Nephron progenitor cell (in vitro differentiated cells): ENCODE results near the gene APOB.
A peak's percentile ranks its signal among the peaks of the same experiment; 100 is the strongest.

Experiments used
- DNase-seq: peaks from one replicate; pipeline ENCODE4 v3.0.0; 2021
- H3K27ac Mint-ChIP-seq: 2 replicates; pipeline ENCODE4 v1.8.0; 2021; ENCODE audit warnings: mild to moderate bottlenecking, moderate library complexity, mixed read lengths
- H3K27me3 Mint-ChIP-seq: 2 replicates; pipeline ENCODE4 v1.8.0; 2021; ENCODE audit warnings: mild to moderate bottlenecking, low read depth, mixed read lengths; ENCODE audit not compliant: poor library complexity
- H3K36me3 Mint-ChIP-seq: 2 replicates; pipeline ENCODE4 v1.8.0; 2021; ENCODE audit warnings: low read depth, mixed read lengths
- H3K4me1 Mint-ChIP-seq: 2 replicates; pipeline ENCODE4 v1.8.0; 2021; ENCODE audit warnings: mixed read lengths
- H3K4me3 Mint-ChIP-seq: 2 replicates; pipeline ENCODE4 v1.8.0; 2021; ENCODE audit warnings: mild to moderate bottlenecking, moderate library complexity, mixed read lengths
- H3K9me3 Mint-ChIP-seq: 2 replicates; pipeline ENCODE4 v1.8.0; 2021; ENCODE audit warnings: mild to moderate bottlenecking, moderate library complexity, mixed read lengths
- CTCF ChIP-seq: fragments of 200-600 bp; sonication (generic); IDR thresholded peaks from 2 replicates; pipeline ENCODE4 v1.5.0; 2021; ENCODE audit warnings: antibody characterized with exemption

APOB gene

GRCh38 chr2:21052044-21052443 is 8.2 kb upstream of the APOB start:
- Mint-ChIP-seq H3K27ac (no peak overlapping the region), H3K27me3 (peaks cover 30% of the 10 kb centered on the region), H3K4me1 (peaks cover 17% of the 10 kb centered on the region), H3K36me3 (no peaks in the 10 kb centered on the region), H3K4me3 (no peak overlapping the region), H3K9me3 (no peaks in the 10 kb centered on the region)
- DNase-seq = no peak
- TF ChIP-seq CTCF = no peak

GRCh38 chr2:21050164-21050563 is 6.3 kb upstream of the APOB start:
- H3K4me3 Mint-ChIP-seq = no peak overlapping the region
- H3K27ac Mint-ChIP-seq = no peak overlapping the region
- H3K27me3 Mint-ChIP-seq = peaks cover 48% of the 10 kb centered on the region
- H3K4me1 Mint-ChIP-seq = no peaks in the 10 kb centered on the region
- no peak for TF ChIP-seq CTCF
- no peaks in the 10 kb centered on the region for H3K9me3 Mint-ChIP-seq
- no peaks in the 10 kb centered on the region for H3K36me3 Mint-ChIP-seq
- DNase-seq = no peak

GRCh38 chr2:21047141-21048009 is 3.5 kb upstream of the APOB start:
- no peak for DNase-seq
- TF ChIP-seq CTCF = no peak
- Mint-ChIP-seq H3K27ac (no peak overlapping the region), H3K4me1 (peaks cover 6% of the 10 kb centered on the region), H3K4me3 (no peak overlapping the region), H3K9me3 (no peaks in the 10 kb centered on the region), H3K36me3 (no peaks in the 10 kb centered on the region), H3K27me3 (peaks cover 57% of the 10 kb centered on the region)

- no peak for DNase-seq
- no peak for TF ChIP-seq CTCF
- Mint-ChIP-seq H3K27ac (no peak overlapping the region), H3K4me3 (no peak overlapping the region), H3K4me1 (peaks cover 6% of the 10 kb centered on the region), H3K27me3 (peaks cover 59% of the 10 kb centered on the region), H3K36me3 (no peaks in the 10 kb centered on the region), H3K9me3 (no peaks in the 10 kb centered on the region)
Measured at GRCh38 chr2:21046506-21046905, 2.6 kb upstream of the APOB start.

GRCh38 chr2:21044694-21045371 is 960 bp upstream of the APOB start:
- H3K4me1 Mint-ChIP-seq = peaks cover 6% of the 10 kb centered on the region
- peak; percentile 6 for DNase-seq

More at GRCh38 chr2:21044694-21045371, 960 bp upstream of the APOB start:
- Mint-ChIP-seq H3K4me3 (peak overlapping the region; percentile 48), H3K36me3 (no peaks in the 10 kb centered on the region), H3K27me3 (peaks cover 75% of the 10 kb centered on the region), H3K27ac (no peak overlapping the region), H3K9me3 (no peaks in the 10 kb centered on the region)
- TF ChIP-seq CTCF = no peak
